Measurements from ENCODE around the gene TLE1.

TLE1 gene

DNA sequence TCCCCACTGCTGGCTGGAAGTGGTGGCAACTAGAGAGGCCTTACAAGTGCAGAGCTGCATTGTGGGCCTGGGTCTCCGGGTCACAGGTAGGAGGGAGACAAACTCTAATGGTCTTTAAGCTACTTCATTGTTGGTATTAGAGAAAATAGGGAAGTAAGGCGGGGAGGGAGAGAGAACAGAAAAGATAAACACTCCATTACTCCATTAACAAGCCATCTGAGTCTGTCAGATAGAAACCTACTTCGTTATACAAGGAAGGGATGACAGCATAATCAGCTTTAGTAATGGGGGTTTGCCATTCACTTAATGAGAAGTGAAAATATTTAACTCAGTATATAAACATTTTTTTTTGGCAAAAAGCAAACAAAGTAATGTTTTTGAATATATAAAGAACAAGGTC lies 107.4 kb downstream of the TLE1 start:
- H3K9me3 Mint-ChIP-seq: peaks cover 2% of the 10 kb centered on the region
- no peaks in the 10 kb centered on the region for H3K4me1 Mint-ChIP-seq
- CTCF ChIA-PET: no interaction called here
- DNase-seq: no peak
- H3K27me3 Mint-ChIP-seq: no peaks in the 10 kb centered on the region
- no peaks in the 10 kb centered on the region for H3K36me3 Mint-ChIP-seq
- H3K27ac Mint-ChIP-seq: no peak overlapping the region
- H3K4me3 Mint-ChIP-seq: no peak overlapping the region

GRCh38 chr9:81579381-81579780 lies 110.0 kb downstream of the TLE1 start:
- Mint-ChIP-seq H3K4me1 (no peaks in the 10 kb centered on the region), H3K9me3 (peaks cover 2% of the 10 kb centered on the region), H3K36me3 (no peaks in the 10 kb centered on the region), H3K27ac (no peak overlapping the region), H3K4me3 (no peak overlapping the region), H3K27me3 (no peaks in the 10 kb centered on the region)
- DNase-seq: no peak
- CTCF ChIA-PET: no interaction called here

GRCh38 chr9:81578606-81579005 lies 110.7 kb downstream of the TLE1 start:
- no peak for DNase-seq
- Mint-ChIP-seq H3K4me3 (no peak overlapping the region), H3K27ac (no peak overlapping the region), H3K9me3 (peaks cover 2% of the 10 kb centered on the region), H3K4me1 (no peaks in the 10 kb centered on the region), H3K27me3 (no peaks in the 10 kb centered on the region), H3K36me3 (no peaks in the 10 kb centered on the region)
- CTCF ChIA-PET: no interaction called here

GRCh38 chr9:81575956-81576355 lies 113.4 kb downstream of the TLE1 start:
- H3K4me1 Mint-ChIP-seq: no peaks in the 10 kb centered on the region
- no peak overlapping the region for H3K27ac Mint-ChIP-seq
- peaks cover under 1% of the 10 kb centered on the region for H3K9me3 Mint-ChIP-seq
- no peak overlapping the region for H3K4me3 Mint-ChIP-seq
- no peak for DNase-seq
- no peaks in the 10 kb centered on the region for H3K27me3 Mint-ChIP-seq
- H3K36me3 Mint-ChIP-seq: no peaks in the 10 kb centered on the region
- CTCF ChIA-PET: no interaction called here

DNA sequence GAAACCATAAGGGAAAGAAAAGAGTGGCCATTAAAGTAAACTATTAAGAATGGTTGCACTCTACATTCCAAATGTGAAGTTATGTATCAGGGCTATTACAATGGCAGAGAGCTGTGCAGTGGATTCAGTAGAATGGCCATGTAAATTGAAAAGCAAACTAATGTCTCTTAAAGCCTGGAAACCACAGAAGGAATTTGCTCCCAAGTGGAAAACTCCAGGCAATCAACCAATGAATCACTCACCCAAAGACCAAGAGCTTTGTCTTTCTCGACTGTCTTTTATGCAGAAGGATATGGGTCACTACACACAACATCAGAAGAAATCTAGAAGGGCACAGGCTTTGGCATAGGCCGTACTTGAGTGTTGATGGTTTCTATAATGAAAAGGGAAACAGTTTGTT lies 114.9 kb downstream of the TLE1 start:
- Mint-ChIP-seq H3K4me3 (no peak overlapping the region), H3K27ac (no peak overlapping the region)
- CTCF ChIA-PET: no interaction called here

DNA sequence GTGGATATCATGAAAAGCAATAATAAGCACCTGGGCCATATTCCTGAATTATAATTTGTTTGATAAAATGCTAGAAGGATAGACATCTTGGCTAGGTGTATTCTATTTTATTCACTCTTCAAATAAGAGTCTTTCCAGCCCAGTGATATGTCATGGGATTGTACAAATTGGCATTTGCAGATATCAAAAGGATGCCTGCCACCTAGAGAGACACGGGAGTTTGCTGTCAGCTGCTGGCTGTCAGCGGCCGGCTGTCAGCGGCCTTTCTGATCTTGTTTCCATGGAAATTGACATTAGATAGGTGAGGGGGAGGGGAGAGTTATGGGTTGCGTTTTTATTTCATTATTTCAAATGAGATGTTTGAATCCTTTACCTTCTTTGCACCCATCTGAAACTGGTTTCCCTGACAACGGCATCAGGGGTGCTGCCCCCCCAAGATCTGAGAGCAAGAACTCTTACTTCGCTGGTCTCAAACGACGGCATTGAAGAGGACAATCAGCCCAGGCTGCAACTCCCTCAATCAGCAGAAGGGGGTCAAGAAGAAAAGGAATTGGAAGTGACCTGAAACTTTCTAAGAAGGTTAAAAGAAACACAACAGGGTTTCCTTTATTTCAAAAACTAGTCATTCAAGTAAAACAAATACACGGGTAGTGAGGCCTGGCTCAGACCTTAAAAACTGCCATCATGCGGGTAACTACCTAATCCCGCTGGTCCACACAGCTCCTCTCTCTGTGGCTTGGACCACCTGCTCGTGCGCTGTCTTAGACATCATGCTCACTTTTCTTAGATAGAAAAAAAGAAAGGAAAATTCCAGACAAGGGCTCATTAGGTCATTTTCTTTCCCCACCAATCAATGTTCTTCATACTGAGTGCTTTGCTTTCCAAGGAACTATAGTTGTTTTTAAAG lies 115.7 kb downstream of the TLE1 start:
- Mint-ChIP-seq H3K36me3 (no peaks in the 10 kb centered on the region), H3K4me3 (no peak overlapping the region), H3K27me3 (no peaks in the 10 kb centered on the region), H3K9me3 (no peaks in the 10 kb centered on the region), H3K4me1 (no peaks in the 10 kb centered on the region), H3K27ac (no peak overlapping the region)
- DNase-seq: no peak
- CTCF ChIA-PET: no interaction called here

More for the DNA sequence above, 114.9 kb downstream of the TLE1 start:
- no peak for DNase-seq
- Mint-ChIP-seq H3K9me3 (no peaks in the 10 kb centered on the region), H3K36me3 (no peaks in the 10 kb centered on the region), H3K27me3 (no peaks in the 10 kb centered on the region), H3K4me1 (no peaks in the 10 kb centered on the region)

DNA sequence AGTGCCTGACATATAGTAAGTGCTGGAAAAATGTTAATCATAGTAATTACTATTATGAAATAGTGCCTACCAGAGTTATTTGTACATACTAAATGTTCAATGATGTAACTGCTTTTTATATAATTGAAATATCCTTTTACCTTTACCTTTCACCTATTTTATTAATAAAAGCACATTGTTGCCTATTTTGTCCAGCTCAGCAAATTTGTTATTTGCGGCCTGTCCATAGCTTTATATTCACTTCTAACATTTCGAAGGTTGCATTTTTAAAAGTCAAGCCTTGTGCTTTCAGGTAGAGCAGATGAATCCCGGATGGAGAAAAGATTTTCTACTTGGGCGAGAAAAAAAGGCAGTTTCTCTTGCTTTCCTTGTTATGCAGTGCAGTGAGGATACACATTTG lies 119.3 kb downstream of the TLE1 start:
- H3K9me3 Mint-ChIP-seq: no peaks in the 10 kb centered on the region
- no peaks in the 10 kb centered on the region for H3K27me3 Mint-ChIP-seq
- DNase-seq: no peak
- no peak overlapping the region for H3K27ac Mint-ChIP-seq
- CTCF ChIA-PET: no interaction called here
- no peak overlapping the region for H3K4me3 Mint-ChIP-seq
- H3K36me3 Mint-ChIP-seq: no peaks in the 10 kb centered on the region
- H3K4me1 Mint-ChIP-seq: no peaks in the 10 kb centered on the region

- H3K4me1 Mint-ChIP-seq: no peaks in the 10 kb centered on the region
- DNase-seq: no peak
- CTCF ChIA-PET: no interaction called here
- H3K27me3 Mint-ChIP-seq: no peaks in the 10 kb centered on the region
- H3K27ac Mint-ChIP-seq: no peak overlapping the region
- no peaks in the 10 kb centered on the region for H3K9me3 Mint-ChIP-seq
- no peaks in the 10 kb centered on the region for H3K36me3 Mint-ChIP-seq
- no peak overlapping the region for H3K4me3 Mint-ChIP-seq
Measured at GRCh38 chr9:81566074-81566698, 123.2 kb downstream of the TLE1 start.

DNA sequence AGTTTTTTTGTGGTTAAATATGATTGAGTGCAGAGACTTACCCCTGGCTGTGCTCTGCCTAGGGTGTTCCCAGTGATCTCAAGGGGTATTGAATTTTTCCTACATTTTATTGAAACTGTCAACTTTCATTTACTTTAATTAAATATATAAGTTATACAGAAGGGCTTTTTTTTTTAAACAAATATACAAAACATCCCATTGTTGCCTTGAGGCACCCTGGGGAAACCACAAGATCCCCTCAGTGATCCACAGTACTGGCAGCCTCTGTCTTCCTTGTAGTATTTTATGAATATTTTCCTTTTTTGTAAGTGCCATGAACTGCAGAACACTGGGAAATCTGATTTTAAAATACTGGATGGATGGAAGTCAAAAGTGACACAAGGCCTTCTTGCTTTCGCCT lies 123.7 kb downstream of the TLE1 start:
- CTCF ChIA-PET: no interaction called here
- peak overlapping the region; percentile 62 for H3K27ac Mint-ChIP-seq

DNA sequence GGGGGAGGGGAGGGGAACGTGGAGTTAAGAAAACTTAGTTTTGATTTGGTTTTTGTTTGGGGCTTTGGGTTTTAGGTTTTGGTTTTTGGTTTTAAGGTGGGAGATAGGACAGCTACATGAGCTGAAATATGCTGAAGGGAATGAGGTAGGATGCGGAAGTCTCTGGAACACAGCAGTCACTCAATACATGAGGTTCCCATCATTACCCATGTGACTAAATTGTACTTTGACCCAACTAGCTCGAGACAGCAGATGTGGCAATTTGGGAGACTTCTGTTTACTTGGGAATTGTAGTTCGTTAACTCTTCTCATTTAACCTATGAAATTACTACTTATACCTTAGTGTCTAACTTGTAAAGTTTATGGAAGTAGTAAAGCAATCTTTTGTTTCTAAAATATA lies 124.2 kb downstream of the TLE1 start:
- no peaks in the 10 kb centered on the region for H3K27me3 Mint-ChIP-seq
- no peak for DNase-seq
- H3K9me3 Mint-ChIP-seq: no peaks in the 10 kb centered on the region
- H3K4me1 Mint-ChIP-seq: no peaks in the 10 kb centered on the region
- H3K4me3 Mint-ChIP-seq: no peak overlapping the region
- CTCF ChIA-PET: no interaction called here
- no peaks in the 10 kb centered on the region for H3K36me3 Mint-ChIP-seq
- no peak overlapping the region for H3K27ac Mint-ChIP-seq

More for the DNA sequence above, 123.7 kb downstream of the TLE1 start:
- H3K4me3 Mint-ChIP-seq: no peak overlapping the region
- no peaks in the 10 kb centered on the region for H3K4me1 Mint-ChIP-seq
- H3K27me3 Mint-ChIP-seq: no peaks in the 10 kb centered on the region
- no peaks in the 10 kb centered on the region for H3K36me3 Mint-ChIP-seq
- no peak for DNase-seq
- no peaks in the 10 kb centered on the region for H3K9me3 Mint-ChIP-seq

GRCh38 chr9:81564632-81565031 lies 124.7 kb downstream of the TLE1 start:
- Mint-ChIP-seq H3K4me3 (no peak overlapping the region), H3K27me3 (no peaks in the 10 kb centered on the region), H3K4me1 (no peaks in the 10 kb centered on the region), H3K27ac (no peak overlapping the region), H3K36me3 (no peaks in the 10 kb centered on the region), H3K9me3 (no peaks in the 10 kb centered on the region)
- no peak for DNase-seq
- CTCF ChIA-PET: no interaction called here

DNA sequence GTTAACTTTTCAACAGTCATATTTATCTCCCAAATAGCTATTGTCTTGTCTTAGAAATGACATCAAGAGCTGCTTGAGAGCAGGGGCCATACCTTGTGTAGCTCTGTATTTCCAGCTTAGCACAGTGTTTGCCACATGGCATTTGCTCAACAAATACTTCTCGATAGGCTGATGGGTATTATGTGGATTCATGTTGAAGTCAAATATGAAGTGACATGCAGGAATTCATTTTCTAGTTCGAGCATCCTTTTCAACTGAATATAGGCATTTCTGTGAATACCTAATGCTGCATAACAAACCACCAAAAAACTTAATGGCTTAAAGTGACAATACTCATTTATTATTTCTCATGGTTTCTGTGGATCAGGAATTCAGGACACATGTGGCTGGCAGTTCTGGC lies 125.6 kb downstream of the TLE1 start:
- Mint-ChIP-seq H3K4me3 (no peak overlapping the region), H3K36me3 (no peaks in the 10 kb centered on the region), H3K27ac (no peak overlapping the region), H3K4me1 (no peaks in the 10 kb centered on the region), H3K9me3 (no peaks in the 10 kb centered on the region), H3K27me3 (no peaks in the 10 kb centered on the region)
- CTCF ChIA-PET: no interaction called here
- DNase-seq: no peak

- Mint-ChIP-seq H3K36me3 (no peaks in the 10 kb centered on the region), H3K9me3 (no peaks in the 10 kb centered on the region), H3K4me3 (no peak overlapping the region), H3K27ac (no peak overlapping the region), H3K4me1 (no peaks in the 10 kb centered on the region), H3K27me3 (no peaks in the 10 kb centered on the region)
- CTCF ChIA-PET: no interaction called here
- no peak for DNase-seq
Measured at GRCh38 chr9:81563020-81563407, 126.3 kb downstream of the TLE1 start.

- no peak for DNase-seq
- Mint-ChIP-seq H3K27ac (no peak overlapping the region), H3K4me1 (no peaks in the 10 kb centered on the region), H3K36me3 (no peaks in the 10 kb centered on the region), H3K9me3 (no peaks in the 10 kb centered on the region), H3K4me3 (no peak overlapping the region), H3K27me3 (no peaks in the 10 kb centered on the region)
- CTCF ChIA-PET: no interaction called here
Measured at GRCh38 chr9:81562231-81563019, 126.9 kb downstream of the TLE1 start.

All from activated naive CD4-positive, alpha-beta T cell treated with anti-CD3 and anti-CD28 coated beads, Interleukin-2, amount 10 ng/mL, durations not matched to agents 7 days and 5 days (primary cell).